Femur (tissue), 1 donor: ENCODE data around the gene BBS5.
"Not testable (repeated sequence)": the region's sequence is repeated elsewhere in the genome, so short reads cannot be mapped to it uniquely, and the experiment has no call there.

Experiments used
- DNase-seq: peaks from one replicate; pipeline ENCODE4 v3.0.0-alpha.2; 2017

The BBS5 gene

GRCh38 chr2:169490834-169491233 is 11.5 kb downstream of the BBS5 start:
- DNase-seq = no peak

- DNase-seq = no peak
Observed at GRCh38 chr2:169491378-169491777, 12.1 kb downstream of the BBS5 start.

- DNase-seq = no peak
Observed at GRCh38 chr2:169493360-169493759, 14.1 kb downstream of the BBS5 start.

DNA sequence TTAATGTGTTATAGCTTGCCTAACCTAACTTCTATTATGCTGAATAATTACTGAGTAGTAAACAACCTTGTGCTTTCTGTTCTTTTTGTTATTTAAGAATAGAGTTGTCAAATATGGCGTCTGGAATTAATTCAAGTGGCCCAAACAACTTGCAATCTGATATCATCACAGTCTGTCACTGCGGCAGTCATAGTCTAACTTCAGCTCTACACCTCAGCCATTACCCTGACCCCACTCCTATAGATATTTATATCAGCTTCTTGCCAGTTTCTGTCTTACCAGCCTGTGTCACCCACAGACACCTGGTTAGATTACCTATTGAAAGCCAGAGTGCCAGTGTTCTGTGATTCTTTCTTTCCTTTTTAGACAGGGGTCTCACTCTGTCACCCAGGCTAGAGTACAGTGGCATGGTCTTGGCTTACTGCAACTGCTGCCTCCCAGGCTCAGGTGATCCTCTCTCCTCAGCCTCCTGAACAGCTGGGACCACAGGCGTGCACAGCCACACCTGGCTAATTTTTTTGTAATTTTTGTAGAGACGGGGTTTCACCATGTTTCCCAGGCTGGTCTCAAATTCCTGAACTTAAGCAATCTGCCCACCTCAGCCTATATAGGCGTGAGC is 16.1 kb downstream of the BBS5 start:
- no peak for DNase-seq

GRCh38 chr2:169504651-169505050 is 25.4 kb downstream of the BBS5 start:
- no peak for DNase-seq

GRCh38 chr2:169507698-169508097 is 28.4 kb downstream of the BBS5 start:
- no peak for DNase-seq

DNA sequence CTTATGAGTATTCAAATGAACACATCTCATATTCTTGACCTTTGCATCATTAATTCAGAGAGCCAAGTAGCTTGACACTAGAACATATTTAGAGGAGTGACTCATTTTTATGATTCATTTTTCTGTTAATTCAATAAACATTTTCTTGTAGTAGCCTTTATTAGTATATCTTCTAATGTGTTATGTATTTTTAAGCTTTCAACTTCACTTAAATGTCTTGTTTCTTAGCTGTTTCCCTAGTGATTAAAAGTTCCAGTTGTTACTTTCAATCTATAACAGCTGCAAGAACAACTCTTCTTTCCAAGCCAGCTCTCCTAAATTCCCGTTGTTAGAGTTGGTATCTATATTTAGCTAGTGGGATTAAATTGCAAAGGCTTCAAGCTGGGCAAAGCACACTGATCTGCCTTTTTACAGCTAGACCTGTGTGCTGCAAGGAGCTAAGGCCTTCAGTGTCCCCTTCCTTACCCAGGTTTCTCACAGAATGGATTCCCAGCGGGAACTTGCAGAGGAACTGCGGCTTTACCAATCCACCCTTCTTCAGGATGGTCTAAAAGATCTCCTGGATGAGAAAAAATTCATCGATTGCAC is 30.1 kb downstream of the BBS5 start, which contains the start of gene KLHL41:
Gene KLHL41 (plus strand): TSS at position 405 of the 588 bp plus-strand sequence. CDS start 77 bp downstream, at position 482.
- DNase-seq = peak; percentile 49

DNA sequence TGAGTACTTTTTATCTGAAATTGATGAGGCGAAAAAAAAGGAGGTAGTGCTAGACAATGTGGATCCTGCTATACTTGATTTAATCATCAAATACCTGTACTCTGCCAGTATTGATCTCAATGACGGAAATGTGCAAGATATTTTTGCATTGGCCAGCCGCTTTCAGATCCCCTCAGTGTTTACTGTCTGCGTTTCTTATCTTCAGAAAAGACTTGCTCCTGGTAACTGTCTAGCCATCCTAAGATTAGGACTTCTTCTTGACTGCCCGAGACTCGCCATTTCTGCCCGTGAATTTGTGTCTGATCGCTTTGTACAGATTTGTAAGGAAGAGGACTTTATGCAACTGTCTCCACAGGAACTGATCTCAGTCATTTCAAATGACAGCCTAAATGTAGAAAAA is 30.7 kb downstream of the BBS5 start:
- no peak for DNase-seq

- DNase-seq = no peak
Observed at GRCh38 chr2:169510496-169510895, 31.2 kb downstream of the BBS5 start.

DNA sequence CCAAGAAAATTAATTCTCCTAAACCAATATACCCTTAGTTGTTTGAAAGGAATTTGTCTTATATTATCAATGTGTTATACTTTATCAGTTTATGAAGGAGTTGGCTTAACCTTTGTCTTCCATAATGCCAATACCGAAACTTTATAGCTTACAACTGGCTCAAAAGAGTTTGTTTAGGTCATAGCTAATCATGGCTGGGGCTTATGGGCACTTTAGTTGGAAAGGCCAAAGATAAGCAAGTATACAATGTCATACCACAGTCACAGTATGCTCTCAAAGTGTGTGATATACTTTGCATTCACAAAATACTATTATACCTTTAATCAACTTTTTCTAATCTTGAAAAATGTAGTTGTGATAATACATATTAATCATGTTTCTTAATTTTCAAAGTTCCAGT is 32.5 kb downstream of the BBS5 start:
- no peak for DNase-seq

DNA sequence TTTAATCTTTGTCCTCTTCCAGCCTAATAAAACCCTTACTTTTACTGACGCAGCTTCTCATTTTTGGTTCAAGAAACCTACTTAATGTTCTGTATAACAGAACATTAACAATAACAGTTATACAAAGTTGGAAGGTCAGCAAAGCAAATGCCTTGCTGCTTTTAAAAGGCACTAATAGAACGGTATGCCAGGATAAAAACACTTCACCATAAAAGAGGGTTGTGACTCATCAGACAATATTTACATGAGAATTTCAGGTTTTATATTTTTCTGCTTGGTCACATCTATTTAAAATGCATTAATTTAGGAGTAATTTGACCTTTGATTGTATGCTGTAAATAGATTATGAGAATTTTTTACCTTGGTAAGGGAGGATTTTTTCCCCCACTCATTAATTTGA is 33.2 kb downstream of the BBS5 start:
- no peak for DNase-seq

DNA sequence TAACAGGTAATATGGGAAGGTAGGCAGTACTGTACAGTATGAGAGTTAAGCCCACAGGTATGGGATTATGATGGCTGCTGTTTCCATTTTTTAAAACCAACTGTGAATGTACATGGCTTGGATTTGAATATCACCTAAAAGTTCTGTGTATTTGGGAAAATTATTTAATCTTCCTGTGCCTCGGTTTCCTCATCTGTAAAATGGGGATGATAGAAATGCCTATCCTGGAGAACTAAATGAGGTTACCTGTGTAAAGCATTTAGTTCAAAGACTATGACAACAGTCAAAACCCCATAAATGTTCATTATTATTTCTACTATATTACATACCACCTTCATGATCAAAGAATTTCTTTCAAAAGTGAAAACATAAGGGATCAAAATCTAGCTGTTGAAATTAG is 33.8 kb downstream of the BBS5 start:
- DNase-seq = no peak

- peak; percentile 73 for DNase-seq
Observed at GRCh38 chr2:169513926-169514325, 34.6 kb downstream of the BBS5 start.

- DNase-seq = not testable (repeated sequence)
Observed at GRCh38 chr2:169514758-169515157, 35.5 kb downstream of the BBS5 start.

DNA sequence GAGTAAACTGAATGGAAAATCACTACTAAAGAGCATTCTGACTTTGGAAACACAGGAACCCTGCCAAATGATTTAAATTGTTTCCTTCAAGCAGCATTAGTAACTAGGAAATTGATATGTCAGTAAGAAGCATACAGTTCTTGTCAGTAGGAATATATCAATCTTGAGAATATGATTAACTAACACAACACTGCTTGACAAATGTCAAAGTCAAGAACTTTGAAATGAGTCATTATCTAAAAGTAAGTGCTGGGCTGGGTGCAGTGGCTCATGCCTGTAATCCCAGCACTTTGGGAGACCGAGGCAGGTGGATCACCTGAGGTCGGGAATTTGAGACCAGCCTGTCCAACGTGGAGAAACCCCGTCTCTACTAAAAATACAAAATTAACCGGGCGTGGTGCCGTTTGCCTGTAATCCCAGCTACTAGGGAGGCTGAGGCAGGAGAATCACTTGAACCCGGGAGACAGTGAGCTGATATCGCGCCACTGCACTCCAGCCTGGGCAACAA is 37.2 kb downstream of the BBS5 start:
- not testable (repeated sequence) for DNase-seq

GRCh38 chr2:169520896-169521295 is 41.6 kb downstream of the BBS5 start:
- no peak for DNase-seq

- DNase-seq = no peak
Observed at GRCh38 chr2:169523681-169524080, 44.4 kb downstream of the BBS5 start.

DNA sequence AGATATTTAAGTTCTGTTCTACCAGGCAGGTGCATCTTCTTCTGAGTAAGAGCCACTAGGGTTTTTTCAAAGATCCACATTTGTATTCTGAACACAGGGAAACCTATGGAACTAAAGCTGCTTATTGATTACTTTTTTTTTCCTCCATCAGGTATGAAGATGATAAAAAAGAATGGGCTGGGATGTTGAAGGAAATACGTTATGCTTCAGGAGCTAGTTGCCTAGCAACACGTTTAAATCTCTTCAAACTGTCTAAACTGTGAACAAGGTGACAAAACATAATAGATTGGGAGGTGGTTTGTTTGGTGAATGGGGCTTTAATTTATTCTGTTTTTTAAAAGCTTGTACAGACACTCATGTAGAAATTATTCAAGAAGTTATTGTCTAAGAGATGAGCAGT is 46.1 kb downstream of the BBS5 start:
- DNase-seq = no peak

DNA sequence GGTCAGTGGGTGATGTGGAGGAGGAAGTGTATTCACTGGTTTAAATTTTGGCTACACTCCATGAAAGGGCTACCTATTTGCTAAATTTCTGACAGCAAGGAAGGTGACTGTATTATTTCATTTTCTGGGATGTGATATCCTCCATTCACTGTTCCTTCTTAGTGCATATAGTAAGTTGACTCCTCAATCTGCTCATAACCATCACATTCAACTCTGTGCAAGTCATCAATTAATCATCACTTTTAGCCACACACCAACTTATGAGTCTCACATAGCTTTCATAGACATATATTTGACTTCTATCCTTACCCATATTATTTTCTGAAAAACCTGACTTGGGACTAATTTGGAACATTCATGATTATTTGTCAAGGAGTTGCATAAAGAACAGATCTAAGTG is 47.2 kb downstream of the BBS5 start:
- no peak for DNase-seq

DNA sequence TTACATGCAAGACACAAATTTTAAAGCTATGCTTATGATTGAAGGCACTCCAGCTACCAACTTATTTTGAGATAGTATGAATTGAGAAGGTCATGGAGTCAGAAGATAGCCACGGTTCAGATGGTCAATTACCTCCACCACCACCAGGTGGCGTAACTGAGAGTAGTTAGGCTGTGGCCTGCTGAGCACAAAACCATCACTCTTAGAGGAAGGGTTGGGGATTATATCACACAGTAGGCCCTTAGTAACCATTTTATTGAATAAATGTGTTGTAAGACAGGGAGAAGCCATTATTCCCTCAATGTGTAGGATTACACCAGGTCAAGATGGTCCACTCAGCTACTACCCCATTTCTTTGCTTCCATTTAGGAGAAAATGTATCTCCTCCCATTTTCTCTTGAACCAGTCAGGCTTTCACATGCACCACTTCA is 49.0 kb downstream of the BBS5 start:
- peak; percentile 45 for DNase-seq

GRCh38 chr2:169539460-169539859 is 60.2 kb downstream of the BBS5 start:
- DNase-seq = not testable (repeated sequence)

DNA sequence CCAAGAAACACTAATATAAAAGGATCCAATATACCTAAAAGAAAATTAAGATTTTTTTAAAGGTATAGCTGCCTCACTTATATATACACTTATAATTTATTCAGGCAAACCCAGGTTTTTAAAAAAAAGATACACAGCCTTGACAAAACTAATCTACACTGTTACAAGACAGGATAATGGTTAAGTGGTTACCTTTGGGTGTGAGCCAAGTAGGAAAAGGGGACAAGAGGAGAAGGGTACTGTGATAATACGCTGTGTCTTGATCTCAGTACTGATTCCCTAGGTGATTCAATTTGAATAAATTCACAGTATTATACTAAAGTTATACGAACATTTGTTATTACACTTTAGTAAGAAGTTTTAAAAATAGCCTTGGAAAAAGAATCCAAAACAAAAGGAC is 60.9 kb downstream of the BBS5 start:
- DNase-seq = no peak

GRCh38 chr2:169542433-169542832 is 63.1 kb downstream of the BBS5 start:
- DNase-seq = no peak

DNA sequence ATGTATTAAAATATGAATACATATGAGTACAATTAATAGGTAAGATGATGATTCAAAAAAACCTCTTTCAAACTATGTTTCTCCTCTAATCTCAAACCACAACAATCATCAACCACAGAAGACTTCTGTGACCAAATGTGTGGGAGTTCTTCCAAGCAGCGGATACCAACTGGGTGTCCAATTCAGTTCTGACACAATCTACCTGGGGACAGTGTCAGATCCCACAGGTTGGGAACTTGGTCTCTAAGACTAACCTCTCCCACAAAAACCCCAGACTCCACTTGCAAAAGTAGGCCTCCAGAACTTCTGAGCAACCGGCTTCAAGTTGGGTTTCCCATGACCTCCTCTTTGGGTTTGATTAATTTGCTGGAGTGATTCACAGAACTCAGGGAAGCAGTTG is 67.5 kb downstream of the BBS5 start:
- no peak for DNase-seq
